CD4-positive, alpha-beta T cell (primary cell): ENCODE data around the gene HBB. TPM values are rescaled to one million over a fixed set of nuclear protein-coding genes. Genes with fewer than 3 reads are reported as not detected.

Experiments
- ATAC-seq: fragments of 200-7000 bp; cut with Tn5 transposase; one replicate; pipeline ENCODE4 v1.10.0; 2022; ENCODE audit warnings: mild to moderate bottlenecking; ENCODE audit not compliant: poor library complexity
- CTCF ChIA-PET: fragments of 350-600 bp; sonication (Branson Sonifier 250); formaldehyde crosslinking; loops from one replicate; lab custom pipeline; 2021; ENCODE audit warnings: antibody characterized with exemption, inconsistent platforms; lab: Charles Lee
- POLR2A ChIA-PET: fragments of 350-600 bp; sonication (Branson Sonifier 250); formaldehyde crosslinking; loops from one replicate; lab custom pipeline; 2021; ENCODE audit warnings: antibody characterized with exemption, inconsistent platforms; lab: Charles Lee
- DNase-seq, 14 experiments: peaks; one replicate each; pipeline ENCODE4 v3.0.0-alpha.2; 2013 to 2020; ENCODE audit warnings: mixed read lengths in 2 of 14
- H3K27ac ChIP-seq, 2 donors: one replicate each; pipeline versions ENCODE4 v1.5.1 to v1.7.0; 2013; ENCODE audit warnings: low read length in 2 of 2, low read depth in 1 of 2, mild to moderate bottlenecking in 1 of 2
- H3K27me3 ChIP-seq, 2 experiments: 1 replicate in 1 of 2; 2 replicates in 1 of 2; pipeline versions ENCODE4 v1.6.1 to v1.7.0; 2013; ENCODE audit warnings: low read length in 2 of 2, control low read depth in 1 of 2, mild to moderate bottlenecking in 1 of 2, moderate library complexity in 1 of 2; ENCODE audit not compliant: insufficient read depth in 2 of 2, control insufficient read depth in 1 of 2
- H3K36me3 ChIP-seq: one replicate; pipeline ENCODE4 v1.6.1; 2013; ENCODE audit warnings: low read length, control low read depth; ENCODE audit not compliant: insufficient read depth
- H3K4me1 ChIP-seq: one replicate; pipeline ENCODE4 v1.6.1; 2013; ENCODE audit warnings: low read length, control low read depth; ENCODE audit not compliant: insufficient read depth
- H3K4me3 ChIP-seq: one replicate; pipeline ENCODE4 v1.5.1; 2013; ENCODE audit warnings: mild to moderate bottlenecking, low read length, moderate library complexity
- H3K9me3 ChIP-seq, 2 experiments: 1 replicate in 1 of 2; 2 replicates in 1 of 2; pipeline versions ENCODE4 v1.6.1 to v1.7.0; 2013; ENCODE audit warnings: low read length in 2 of 2, mild to moderate bottlenecking in 2 of 2, control low read depth in 1 of 2, moderate library complexity in 1 of 2; ENCODE audit not compliant: control insufficient read depth in 1 of 2, insufficient read depth in 1 of 2
- H3K27ac Mint-ChIP-seq: one replicate; pipeline ENCODE4 v1.8.0; 2020; ENCODE audit warnings: mixed read lengths
- H3K27me3 Mint-ChIP-seq: one replicate; pipeline ENCODE4 v1.8.0; 2021; ENCODE audit warnings: mixed read lengths
- H3K36me3 Mint-ChIP-seq: one replicate; pipeline ENCODE4 v1.8.0; 2021; ENCODE audit warnings: low read depth, mixed read lengths
- H3K4me1 Mint-ChIP-seq: one replicate; pipeline ENCODE4 v1.8.0; 2021; ENCODE audit warnings: low read depth, mixed read lengths
- H3K4me3 Mint-ChIP-seq: one replicate; pipeline ENCODE4 v1.8.0; 2020; ENCODE audit warnings: mild to moderate bottlenecking, mixed read lengths
- H3K9me3 Mint-ChIP-seq: one replicate; pipeline ENCODE4 v1.8.0; 2020; ENCODE audit warnings: mixed read lengths
- intact Hi-C, 2 experiments: fragments of 100-400 bp; cut with DNase I in 1 of 2; cut with micrococcal nuclease in 1 of 2; formaldehyde crosslinking; loops; one replicate each; pipeline versions ENCODE4 v1.15.1 to v1.9.0; 2023 to 2025; cut with DNase I, micrococcal nuclease
- total RNA-seq, 174 experiments: library from RNA in 2 of 174; stranded (reverse) in 2 of 174; gene quantifications; one replicate each; pipeline ENCODE4 v1.2.3 and lab custom pipeline; 2021 to 2026
- TF ChIP-seq, protein P1 (sequence below): fragments of 200-600 bp; IDR thresholded peaks from one replicate; pipeline ENCODE4 v1.8.0; 2022; ENCODE audit warnings: antibody characterized with exemption, mild to moderate bottlenecking

The HBB gene
- total RNA-seq, 2 experiments from 2014 or later, result 0.45 TPM; not detected in 1

DNA sequence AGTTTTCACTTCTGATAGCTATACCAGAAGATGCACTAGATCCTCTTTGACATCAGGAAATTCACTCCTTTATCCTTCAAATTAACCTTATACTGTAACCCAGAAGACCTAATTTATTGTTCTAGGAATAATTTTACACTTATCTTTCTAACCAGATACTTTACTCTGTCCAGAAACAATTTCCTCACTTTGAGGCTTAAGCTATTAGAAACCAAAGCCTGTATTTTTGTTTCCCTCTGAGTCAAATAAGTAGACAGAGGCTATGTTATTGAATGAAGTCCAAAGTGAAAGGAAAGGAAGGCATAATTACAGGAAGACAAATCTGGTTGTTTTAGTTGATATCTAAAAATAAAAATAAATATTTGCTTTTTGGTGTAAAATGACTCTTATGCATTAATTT lies 28.6 kb downstream of the HBB start:
- CTCF ChIA-PET, result interaction anchor here (0.7 kb wide), 1 partner anchor 66 kb away, joined by 3 read pairs; no protein-coding TSS in a partner anchor
- H3K9me3 Mint-ChIP-seq, result peaks cover 3% of the 10 kb centered on the region
- H3K36me3 Mint-ChIP-seq, result no peaks in the 10 kb centered on the region
- intact Hi-C loops, result no loop called here
- Histone ChIP-seq H3K4me1 (no peaks in the 10 kb centered on the region), H3K27ac (no peak overlapping the region), H3K9me3 (no peaks in the 10 kb centered on the region), H3K36me3 (no peaks in the 10 kb centered on the region), H3K27me3 (no peaks in the 10 kb centered on the region), H3K4me3 (no peak overlapping the region)
- TF ChIP-seq, protein P1, sequence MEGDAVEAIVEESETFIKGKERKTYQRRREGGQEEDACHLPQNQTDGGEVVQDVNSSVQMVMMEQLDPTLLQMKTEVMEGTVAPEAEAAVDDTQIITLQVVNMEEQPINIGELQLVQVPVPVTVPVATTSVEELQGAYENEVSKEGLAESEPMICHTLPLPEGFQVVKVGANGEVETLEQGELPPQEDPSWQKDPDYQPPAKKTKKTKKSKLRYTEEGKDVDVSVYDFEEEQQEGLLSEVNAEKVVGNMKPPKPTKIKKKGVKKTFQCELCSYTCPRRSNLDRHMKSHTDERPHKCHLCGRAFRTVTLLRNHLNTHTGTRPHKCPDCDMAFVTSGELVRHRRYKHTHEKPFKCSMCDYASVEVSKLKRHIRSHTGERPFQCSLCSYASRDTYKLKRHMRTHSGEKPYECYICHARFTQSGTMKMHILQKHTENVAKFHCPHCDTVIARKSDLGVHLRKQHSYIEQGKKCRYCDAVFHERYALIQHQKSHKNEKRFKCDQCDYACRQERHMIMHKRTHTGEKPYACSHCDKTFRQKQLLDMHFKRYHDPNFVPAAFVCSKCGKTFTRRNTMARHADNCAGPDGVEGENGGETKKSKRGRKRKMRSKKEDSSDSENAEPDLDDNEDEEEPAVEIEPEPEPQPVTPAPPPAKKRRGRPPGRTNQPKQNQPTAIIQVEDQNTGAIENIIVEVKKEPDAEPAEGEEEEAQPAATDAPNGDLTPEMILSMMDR, result no peak
- DNase-seq, result no peak
- H3K4me3 Mint-ChIP-seq, result no peak overlapping the region
- ATAC-seq, result no peak
- POLR2A ChIA-PET, result no interaction called here
- no peaks in the 10 kb centered on the region for H3K4me1 Mint-ChIP-seq
- peaks cover 8% of the 10 kb centered on the region for H3K27me3 Mint-ChIP-seq
- H3K27ac Mint-ChIP-seq, result no peak overlapping the region

DNA sequence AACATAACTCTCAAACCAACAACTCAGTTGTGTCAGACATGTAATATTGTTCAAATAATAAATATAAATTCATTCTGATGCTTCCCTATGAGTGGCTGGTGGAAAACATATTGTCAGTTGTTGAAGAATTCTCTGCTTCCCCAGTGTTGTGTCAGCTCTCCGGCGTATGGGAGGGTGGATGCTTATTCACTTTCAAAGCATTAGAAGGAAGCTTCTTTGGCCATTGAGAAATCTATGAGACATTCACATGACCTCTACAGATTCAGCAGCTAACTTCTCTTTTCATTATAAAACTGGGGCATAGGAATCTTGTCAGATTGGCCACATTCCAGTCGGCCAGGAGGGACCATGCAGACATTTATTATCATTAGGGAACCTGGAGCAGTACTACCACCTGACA lies 29.3 kb downstream of the HBB start:
- Mint-ChIP-seq H3K27ac (no peak overlapping the region), H3K4me3 (no peak overlapping the region), H3K36me3 (no peaks in the 10 kb centered on the region), H3K9me3 (peaks cover 3% of the 10 kb centered on the region), H3K4me1 (no peaks in the 10 kb centered on the region), H3K27me3 (peaks cover 5% of the 10 kb centered on the region)
- no peak overlapping the region for H3K27ac ChIP-seq
- CTCF ChIA-PET, result interaction anchor here (0.6 to 0.8 kb wide), 3 partner anchors 10 to 66 kb away, joined by 3 read pairs; no protein-coding TSS in a partner anchor
- no peaks in the 10 kb centered on the region for H3K9me3 ChIP-seq
- no peak for ATAC-seq
- POLR2A ChIA-PET, result no interaction called here
- H3K4me1 ChIP-seq, result no peaks in the 10 kb centered on the region
- TF ChIP-seq, protein P1, result no peak
- H3K36me3 ChIP-seq, result no peaks in the 10 kb centered on the region
- H3K27me3 ChIP-seq, result no peaks in the 10 kb centered on the region
- no peak for DNase-seq
- H3K4me3 ChIP-seq, result no peak overlapping the region
- intact Hi-C loops, result no loop called here

DNA sequence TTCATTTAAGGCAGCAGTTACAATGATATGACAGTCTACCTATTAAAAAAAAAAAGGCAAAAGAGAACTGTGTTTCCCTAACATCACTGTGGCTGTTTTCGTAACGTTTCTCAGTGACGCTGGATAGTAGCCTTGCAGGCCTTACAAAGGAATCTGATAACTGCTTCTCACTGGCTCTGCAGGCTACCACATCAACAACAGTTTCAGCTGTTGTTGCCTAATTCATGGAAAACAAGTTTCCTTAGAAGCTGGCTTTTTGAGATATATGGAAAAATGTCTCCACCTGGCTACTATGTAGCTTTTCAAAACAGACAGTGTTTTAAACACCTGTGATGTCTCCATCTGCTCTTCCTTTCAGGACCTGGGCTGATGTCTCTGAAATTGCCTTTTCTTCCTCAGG lies 30.1 kb downstream of the HBB start:
- CTCF ChIA-PET, result no interaction called here
- Histone ChIP-seq H3K27ac (no peak overlapping the region), H3K4me1 (no peaks in the 10 kb centered on the region), H3K9me3 (no peaks in the 10 kb centered on the region), H3K27me3 (no peaks in the 10 kb centered on the region), H3K36me3 (no peaks in the 10 kb centered on the region), H3K4me3 (no peak overlapping the region)
- ATAC-seq (no peak), DNase-seq (no peak)
- Mint-ChIP-seq H3K27me3 (peaks cover 5% of the 10 kb centered on the region), H3K4me1 (no peaks in the 10 kb centered on the region), H3K27ac (no peak overlapping the region), H3K36me3 (no peaks in the 10 kb centered on the region), H3K4me3 (no peak overlapping the region), H3K9me3 (peaks cover 3% of the 10 kb centered on the region)
- TF ChIP-seq, protein P1, result no peak
- POLR2A ChIA-PET, result no interaction called here
- intact Hi-C loops, result no loop called here
